Measurements from ENCODE around the gene KLHDC4. TPM values are rescaled to one million over a fixed set of nuclear protein-coding genes. Genes with fewer than 3 reads are reported as not detected.

KLHDC4 gene
- total RNA-seq, 1 experiment from 2014 or later, result 76.2 TPM

DNA sequence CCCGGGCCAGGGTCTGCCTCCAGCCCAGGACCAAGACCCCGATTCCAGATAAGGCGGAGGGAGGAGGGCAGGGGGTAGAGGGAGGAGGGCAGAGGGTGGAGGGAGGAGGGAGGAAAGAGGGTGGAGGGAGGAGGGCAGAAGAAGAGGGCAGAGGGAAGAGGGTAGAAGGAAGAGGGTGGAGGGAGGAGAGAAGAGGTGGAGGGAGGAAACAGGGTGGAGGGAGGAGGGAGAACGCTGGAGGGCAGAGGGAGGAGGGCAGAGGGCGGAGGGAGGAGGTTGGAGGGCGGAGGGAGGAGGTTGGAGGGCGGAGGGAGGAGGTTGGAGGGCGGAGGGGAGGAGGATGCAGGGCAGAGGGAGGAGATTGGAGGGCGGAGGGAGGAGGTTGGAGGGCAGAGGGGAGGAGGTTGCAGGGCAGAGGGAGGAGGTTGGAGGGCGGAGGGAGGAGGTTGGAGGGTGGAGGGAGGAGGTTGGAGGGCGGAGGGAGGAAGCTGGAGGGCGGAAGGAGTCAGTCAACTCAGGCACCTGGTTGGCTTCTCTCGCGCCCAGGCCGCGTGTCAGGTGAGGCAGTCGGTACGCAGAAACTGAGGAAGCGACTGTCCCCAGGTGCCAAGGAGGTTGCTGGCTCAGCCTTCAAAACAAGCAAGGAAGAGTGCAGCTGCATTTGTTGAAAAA is 65.2 kb downstream of the KLHDC4 start:
- Histone ChIP-seq H3T11ph (ENCODE audit: low read length) (no peak overlapping the region), H2BK20ac (ENCODE audit: low read depth, low read length, poor library complexity, severe bottlenecking) (no peak overlapping the region), H4K91ac (ENCODE audit: insufficient read length, low read depth, low read length) (no peak overlapping the region), H3K56ac (ENCODE audit: insufficient read length, low read depth, low read length) (no peak overlapping the region), H2BK15ac (ENCODE audit: low read depth, low read length) (no peak overlapping the region), H3K23ac (ENCODE audit: insufficient read length, low read depth, low read length) (no peak overlapping the region), H3K27me3 (ENCODE audit: insufficient read depth, low read length) (no peaks in the 10 kb centered on the region), H2AFZ (ENCODE audit: low read length) (no peak overlapping the region), H3K4me1 (ENCODE audit: insufficient read depth, low read length) (no peaks in the 10 kb centered on the region), H2BK5ac (ENCODE audit: insufficient read length, low read length) (no peak overlapping the region), H3K79me2 (ENCODE audit: insufficient read depth, low read length) (no peaks in the 10 kb centered on the region), H3K79me1 (ENCODE audit: insufficient read depth, low read depth, low read length, poor library complexity, severe bottlenecking) (no peaks in the 10 kb centered on the region), H2AK5ac (ENCODE audit: insufficient read length, low read length) (no peak overlapping the region), H2BK120ac (ENCODE audit: low read depth, low read length, poor library complexity, severe bottlenecking) (no peak overlapping the region), H4K5ac (ENCODE audit: insufficient read length, low read depth, low read length) (no peak overlapping the region), H3K23me2 (ENCODE audit: insufficient read length, low read depth, low read length, poor library complexity, severe bottlenecking) (no peaks in the 10 kb centered on the region), H4K20me1 (ENCODE audit: control insufficient read depth, insufficient read depth, insufficient read length) (no peaks in the 10 kb centered on the region), H3K14ac (ENCODE audit: insufficient read depth, low read length) (no peak overlapping the region), H3K4ac (ENCODE audit: low read depth, low read length) (no peak overlapping the region), H3K27ac (ENCODE audit: insufficient read length, low read depth, low read length) (no peak overlapping the region), H2BK12ac (ENCODE audit: insufficient read length, low read depth, low read length) (no peak overlapping the region), H3K9me3 (ENCODE audit: control insufficient read depth, low read depth, low read length) (no peaks in the 10 kb centered on the region), H3K4me2 (ENCODE audit: insufficient read depth, insufficient read length, low read length) (no peak overlapping the region), H4K8ac (replicated peaks; ENCODE audit: insufficient read length, low read depth, low read length) (no peak overlapping the region), H3K18ac (ENCODE audit: insufficient read length, low read depth, low read length) (no peak overlapping the region), H3K9ac (ENCODE audit: extremely low read depth, insufficient read length, low read length) (no peak overlapping the region)
- Mint-ChIP-seq H3K4me1 (peaks cover 3 to 7% of the 10 kb centered on the region in 2 experiments), H3K27me3 (ENCODE audit: low read depth) (no peaks in the 10 kb centered on the region), H3K4me3 (no peak overlapping the region), H3K27ac (no peak overlapping the region; a peak in 1 of 7 replicates), H3K36me3 (ENCODE audit: insufficient read depth in 1 of 3, low read depth in 3 of 3) (peaks cover 9 to 70% (median 64%) of the 10 kb centered on the region in 3 experiments; a peak in 6 of 7 replicates), H3K9me3 (no peaks in the 10 kb centered on the region)
- DNase-seq, result no peak
- WGBS (ENCODE audit: extremely low coverage, insufficient read length, low lambda C conversion rate), result no CpG with 5 or more reads among the region's 19 CpGs
- TF ChIP-seq CTCF (conservative IDR thresholded peaks at IDR 0.05), result no peak

All from H9 (cell line).